Forelimb muscle (tissue), 1 donor: ENCODE measurements around the gene BEND7. TPM values are rescaled to one million over a fixed set of nuclear protein-coding genes. Genes with fewer than 3 reads are reported as not detected.

Experiments
- polyA plus RNA-seq: library from polyadenylated mRNA; unstranded; fragments of 120-200 nt; gene quantifications from one replicate; pipeline ENCODE4 v1.2.1, GENCODE V29; 2013; ENCODE audit not compliant: insufficient read length

BEND7 gene
- polyA plus RNA-seq, 1 donor: 7.8 TPM

Other genes starting within 250 kb of the BEND7 start
- gene PHYH, start 228.9 kb downstream of the BEND7 start, polyA plus RNA-seq: 41.3 TPM
- gene SEPHS1, start 180.7 kb downstream of the BEND7 start, polyA plus RNA-seq: 52.4 TPM
- 25.5 TPM for gene PRPF18, start 58.0 kb upstream of the BEND7 start, polyA plus RNA-seq